ENCODE measurements around the gene GRIK4.

Gene GRIK4

DNA sequence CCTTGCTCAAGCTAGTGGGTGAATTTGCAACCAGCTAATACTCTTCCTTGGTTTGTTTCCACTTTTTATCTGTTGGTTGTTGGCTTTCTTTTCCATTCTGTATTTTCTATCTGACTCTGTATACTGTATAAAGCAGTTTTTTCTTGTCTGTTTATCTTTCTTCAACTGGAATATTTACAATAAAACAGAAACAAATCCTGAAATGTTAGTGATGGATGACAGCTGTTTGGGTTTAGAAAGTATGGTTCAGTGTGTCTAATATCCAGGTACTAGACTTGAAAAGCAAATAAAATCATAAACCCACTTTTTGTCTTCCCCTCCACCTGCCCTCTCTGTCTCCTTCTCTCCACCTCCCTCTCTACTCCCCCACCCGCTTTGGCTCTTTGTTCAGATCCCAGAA lies 477.1 kb downstream of the GRIK4 start:
- no peak for DNase-seq (ENCODE audit: extremely low read depth, low read depth)
- TF ChIP-seq, protein P1, sequence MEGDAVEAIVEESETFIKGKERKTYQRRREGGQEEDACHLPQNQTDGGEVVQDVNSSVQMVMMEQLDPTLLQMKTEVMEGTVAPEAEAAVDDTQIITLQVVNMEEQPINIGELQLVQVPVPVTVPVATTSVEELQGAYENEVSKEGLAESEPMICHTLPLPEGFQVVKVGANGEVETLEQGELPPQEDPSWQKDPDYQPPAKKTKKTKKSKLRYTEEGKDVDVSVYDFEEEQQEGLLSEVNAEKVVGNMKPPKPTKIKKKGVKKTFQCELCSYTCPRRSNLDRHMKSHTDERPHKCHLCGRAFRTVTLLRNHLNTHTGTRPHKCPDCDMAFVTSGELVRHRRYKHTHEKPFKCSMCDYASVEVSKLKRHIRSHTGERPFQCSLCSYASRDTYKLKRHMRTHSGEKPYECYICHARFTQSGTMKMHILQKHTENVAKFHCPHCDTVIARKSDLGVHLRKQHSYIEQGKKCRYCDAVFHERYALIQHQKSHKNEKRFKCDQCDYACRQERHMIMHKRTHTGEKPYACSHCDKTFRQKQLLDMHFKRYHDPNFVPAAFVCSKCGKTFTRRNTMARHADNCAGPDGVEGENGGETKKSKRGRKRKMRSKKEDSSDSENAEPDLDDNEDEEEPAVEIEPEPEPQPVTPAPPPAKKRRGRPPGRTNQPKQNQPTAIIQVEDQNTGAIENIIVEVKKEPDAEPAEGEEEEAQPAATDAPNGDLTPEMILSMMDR (IDR thresholded peaks at IDR 0.05; ENCODE audit: low read depth, low read length), result no peak

DNA sequence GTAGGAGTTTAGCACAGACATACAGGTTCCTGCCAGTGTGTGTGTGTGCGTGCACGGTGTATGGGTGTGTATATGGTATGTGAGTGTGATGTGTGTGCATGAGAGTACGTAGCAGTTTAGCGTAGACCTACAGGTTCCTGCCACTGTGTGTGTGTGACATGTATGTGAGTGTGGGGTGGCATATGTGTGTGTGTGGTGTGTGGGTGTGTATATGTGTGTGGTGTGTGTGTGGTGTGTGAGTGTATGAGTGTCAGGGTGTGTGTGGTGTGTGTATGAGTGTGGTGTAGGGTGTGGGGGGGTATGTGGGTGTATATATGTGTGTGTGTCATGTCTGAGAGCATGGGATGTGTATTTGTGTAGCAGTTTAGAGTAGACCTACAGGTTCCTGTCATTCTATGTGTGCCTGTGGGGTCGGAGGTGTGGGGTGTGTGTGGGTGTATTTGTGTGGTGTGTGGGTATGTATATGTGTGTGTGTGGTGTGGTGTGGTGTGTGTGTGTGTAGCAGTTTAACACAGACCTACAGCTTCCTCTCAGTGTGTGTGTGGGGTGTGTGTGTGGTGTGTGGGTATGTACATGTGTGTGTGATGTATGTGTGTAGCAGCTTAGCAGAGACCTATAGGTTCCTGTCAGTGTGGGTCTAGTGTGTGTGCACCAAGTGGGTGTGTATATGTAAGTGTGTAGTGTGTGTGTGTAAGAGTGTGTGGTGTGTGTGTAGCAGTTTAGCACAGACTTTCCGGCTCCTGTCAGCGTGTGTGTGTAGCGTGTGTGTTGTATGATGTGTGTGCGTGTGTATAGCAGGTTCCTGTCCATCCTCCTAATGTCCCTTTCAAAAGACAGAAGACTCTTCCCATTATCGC lies 480.5 kb downstream of the GRIK4 start:
- TF ChIP-seq, protein P1 (IDR thresholded peaks at IDR 0.05; ENCODE audit: low read depth, low read length), result no peak

DNA sequence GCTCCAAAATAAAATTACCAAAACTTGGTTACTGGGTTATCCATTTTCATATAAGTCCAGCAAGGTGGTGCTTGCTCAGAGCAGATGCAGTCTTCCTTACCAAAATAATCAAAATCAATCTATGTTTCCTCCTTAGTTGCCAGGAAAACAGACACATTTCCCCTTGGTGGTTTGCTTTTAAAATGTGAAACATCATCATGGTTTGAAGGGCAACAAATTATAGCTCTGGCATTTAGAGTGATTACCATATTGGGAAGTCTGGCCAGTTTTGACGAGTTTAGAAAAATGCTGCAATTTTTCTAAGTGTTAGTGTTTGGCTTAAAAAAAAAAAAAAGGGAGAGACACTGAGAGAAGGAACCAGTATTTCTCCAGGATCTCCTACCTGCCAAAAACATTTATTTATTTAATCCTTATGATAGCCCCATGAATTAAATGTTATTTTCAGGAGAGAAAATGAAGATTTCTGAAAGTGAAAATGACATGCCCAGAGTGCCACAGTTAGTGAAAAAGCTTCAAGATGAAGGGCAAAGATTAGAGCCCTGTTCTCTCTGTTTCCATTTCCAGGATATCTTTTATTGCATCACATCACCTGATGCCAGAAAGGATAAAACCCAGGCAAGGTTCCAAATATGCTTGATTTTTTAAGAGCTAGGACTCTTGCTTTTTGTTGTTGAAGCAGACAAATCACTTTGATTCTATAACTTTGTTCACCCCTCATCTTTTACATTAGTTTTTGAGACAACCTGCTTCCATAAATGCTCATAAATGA lies 482.7 kb downstream of the GRIK4 start:
- TF ChIP-seq, protein P1 (IDR thresholded peaks at IDR 0.05; ENCODE audit: low read depth, low read length), result no peak
- no peak for DNase-seq (ENCODE audit: extremely low read depth, low read depth)

More for the DNA sequence above, 480.5 kb downstream of the GRIK4 start:
- DNase-seq (ENCODE audit: extremely low read depth, low read depth), result no peak

- TF ChIP-seq, protein P1 (IDR thresholded peaks at IDR 0.05; ENCODE audit: low read depth, low read length), result no peak
- DNase-seq (ENCODE audit: extremely low read depth, low read depth), result no peak
Observed at GRCh38 chr11:120995184-120995583, 483.6 kb downstream of the GRIK4 start.

- no peak for DNase-seq (ENCODE audit: extremely low read depth, low read depth)
- TF ChIP-seq, protein P1 (IDR thresholded peaks at IDR 0.05; ENCODE audit: low read depth, low read length), result no peak
Observed at GRCh38 chr11:120996973-120997372, 485.4 kb downstream of the GRIK4 start.

GRCh38 chr11:120998581-120998980 lies 487.0 kb downstream of the GRIK4 start:
- DNase-seq (ENCODE audit: extremely low read depth, low read depth), result no peak
- TF ChIP-seq, protein P1 (IDR thresholded peaks at IDR 0.05; ENCODE audit: low read depth, low read length), result no peak
